ENCODE measurements around the gene ZNF787.

DNA sequence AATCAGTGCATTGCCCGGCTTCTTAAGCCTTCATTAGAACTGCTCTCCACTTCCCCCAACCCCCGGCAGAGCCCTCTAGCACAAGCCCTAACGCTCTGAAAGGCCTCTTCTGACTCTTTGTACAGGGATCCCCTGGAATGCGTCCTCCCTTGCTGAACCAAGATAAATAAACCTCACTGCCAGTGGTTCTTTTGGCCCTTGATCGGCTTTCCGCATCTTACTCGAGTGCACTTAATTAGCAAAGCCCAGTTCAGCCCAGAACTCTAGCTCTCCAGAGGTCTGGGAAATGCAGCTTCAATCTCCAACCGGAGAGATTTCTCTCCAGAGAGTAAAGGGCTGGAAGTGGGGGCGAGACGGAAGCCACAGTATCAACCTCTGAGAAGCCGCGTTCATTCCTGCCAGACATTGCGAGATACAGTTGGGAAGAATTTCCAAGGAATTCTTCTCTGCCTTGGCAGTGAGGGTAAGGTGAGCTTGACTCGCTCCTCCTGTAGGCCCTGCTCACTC, 11.3 kb upstream of the ZNF787 start:
- no peak for TF ChIP-seq ELF4 (IDR thresholded peaks at IDR 0.05)
- TF ChIP-seq LEF1 (IDR thresholded peaks at IDR 0.05; ENCODE audit: borderline replicate concordance): no peak
- no peak for TF ChIP-seq L3MBTL2 (conservative IDR thresholded peaks at IDR 0.05)
- TF ChIP-seq SP1 (IDR thresholded peaks at IDR 0.05): no peak
- no peak for TF ChIP-seq ARNT (IDR thresholded peaks at IDR 0.05)
- TF ChIP-seq SUZ12 (IDR thresholded peaks at IDR 0.05): no peak
- TF ChIP-seq FOXA1 (IDR thresholded peaks at IDR 0.05): no peak
- no peak for TF ChIP-seq FOXK2 (IDR thresholded peaks at IDR 0.05)
- TF ChIP-seq NFRKB (IDR thresholded peaks at IDR 0.05): no peak
- TF ChIP-seq FOXM1 (IDR thresholded peaks at IDR 0.05; ENCODE audit: borderline replicate concordance): no peak
- TF ChIP-seq BHLHE40 (IDR thresholded peaks at IDR 0.05; ENCODE audit: borderline replicate concordance): no peak
- no peak for TF ChIP-seq ZNF384 (IDR thresholded peaks at IDR 0.05)
